ENCODE data around the gene ATG10. TPM values are rescaled to one million over a fixed set of nuclear protein-coding genes. Genes with fewer than 3 reads are reported as not detected.
"Not testable (repeated sequence)": the region's sequence is repeated elsewhere in the genome, so short reads cannot be mapped to it uniquely, and the experiment has no call there.

ATG10 gene
- total RNA-seq, 1 experiment from 2014 or later: 34.5 TPM

- H3K27me3 ChIP-seq (ENCODE audit: control insufficient read depth, insufficient read depth, low read length): no peaks in the 10 kb centered on the region
- no peak overlapping the region for H3K4me3 ChIP-seq (ENCODE audit: insufficient read depth, low read depth, low read length)
- no peak for DNase-seq
- no peaks in the 10 kb centered on the region for H3K36me3 ChIP-seq (replicated peaks; ENCODE audit: control insufficient read depth, insufficient read depth, low read length)
Measured at GRCh38 chr5:82105457-82105856, 133.6 kb downstream of the ATG10 start.

- no peaks in the 10 kb centered on the region for H3K27me3 ChIP-seq (ENCODE audit: control insufficient read depth, insufficient read depth, low read length)
- no peaks in the 10 kb centered on the region for H3K36me3 ChIP-seq (replicated peaks; ENCODE audit: control insufficient read depth, insufficient read depth, low read length)
- no peak overlapping the region for H3K4me3 ChIP-seq (ENCODE audit: insufficient read depth, low read depth, low read length)
- no peak for DNase-seq
Measured at GRCh38 chr5:82106207-82106606, 134.4 kb downstream of the ATG10 start.

- H3K4me3 ChIP-seq (ENCODE audit: insufficient read depth, low read depth, low read length): no peak overlapping the region
- H3K36me3 ChIP-seq (replicated peaks; ENCODE audit: control insufficient read depth, insufficient read depth, low read length): no peaks in the 10 kb centered on the region
- H3K27me3 ChIP-seq (ENCODE audit: control insufficient read depth, insufficient read depth, low read length): no peaks in the 10 kb centered on the region
- DNase-seq: no peak
Measured at GRCh38 chr5:82106756-82107155, 134.9 kb downstream of the ATG10 start.

- no peak for DNase-seq
- H3K27me3 ChIP-seq (ENCODE audit: control insufficient read depth, insufficient read depth, low read length): no peaks in the 10 kb centered on the region
- H3K36me3 ChIP-seq (replicated peaks; ENCODE audit: control insufficient read depth, insufficient read depth, low read length): no peaks in the 10 kb centered on the region
- no peak overlapping the region for H3K4me3 ChIP-seq (ENCODE audit: insufficient read depth, low read depth, low read length)
Measured at GRCh38 chr5:82107267-82107666, 135.4 kb downstream of the ATG10 start.

GRCh38 chr5:82109013-82109412 lies 137.2 kb downstream of the ATG10 start:
- Histone ChIP-seq H3K27me3 (ENCODE audit: control insufficient read depth, insufficient read depth, low read length) (no peaks in the 10 kb centered on the region), H3K36me3 (replicated peaks; ENCODE audit: control insufficient read depth, insufficient read depth, low read length) (no peaks in the 10 kb centered on the region), H3K4me3 (ENCODE audit: insufficient read depth, low read depth, low read length) (no peak overlapping the region)
- no peak for DNase-seq

- not testable (repeated sequence) for H3K36me3 ChIP-seq (replicated peaks; ENCODE audit: control insufficient read depth, insufficient read depth, low read length); DNase-seq; H3K4me3 ChIP-seq (ENCODE audit: insufficient read depth, low read depth, low read length); H3K27me3 ChIP-seq (ENCODE audit: control insufficient read depth, insufficient read depth, low read length)
Measured at GRCh38 chr5:82109915-82110314, 138.1 kb downstream of the ATG10 start.

GRCh38 chr5:82111191-82111590 lies 139.4 kb downstream of the ATG10 start:
- Histone ChIP-seq H3K36me3 (replicated peaks; ENCODE audit: control insufficient read depth, insufficient read depth, low read length) (no peaks in the 10 kb centered on the region), H3K27me3 (ENCODE audit: control insufficient read depth, insufficient read depth, low read length) (no peaks in the 10 kb centered on the region)

GRCh38 chr5:82115858-82116257 lies 144.0 kb downstream of the ATG10 start:
- H3K27me3 ChIP-seq (ENCODE audit: control insufficient read depth, insufficient read depth, low read length): no peaks in the 10 kb centered on the region
- H3K36me3 ChIP-seq (replicated peaks; ENCODE audit: control insufficient read depth, insufficient read depth, low read length): no peaks in the 10 kb centered on the region
- no peak for DNase-seq
- no peak overlapping the region for H3K4me3 ChIP-seq (ENCODE audit: insufficient read depth, low read depth, low read length)

More at GRCh38 chr5:82111191-82111590, 139.4 kb downstream of the ATG10 start:
- no peak overlapping the region for H3K4me3 ChIP-seq (ENCODE audit: insufficient read depth, low read depth, low read length)
- no peak for DNase-seq

GRCh38 chr5:82119889-82120288 lies 148.1 kb downstream of the ATG10 start:
- no peaks in the 10 kb centered on the region for H3K36me3 ChIP-seq (replicated peaks; ENCODE audit: control insufficient read depth, insufficient read depth, low read length)
- H3K4me3 ChIP-seq (ENCODE audit: insufficient read depth, low read depth, low read length): no peak overlapping the region
- no peaks in the 10 kb centered on the region for H3K27me3 ChIP-seq (ENCODE audit: control insufficient read depth, insufficient read depth, low read length)
- no peak for DNase-seq

GRCh38 chr5:82129723-82130285 lies 158.0 kb downstream of the ATG10 start:
- no peak for DNase-seq
- H3K27me3 ChIP-seq (ENCODE audit: control insufficient read depth, insufficient read depth, low read length): no peaks in the 10 kb centered on the region
- H3K4me3 ChIP-seq (ENCODE audit: insufficient read depth, low read depth, low read length): no peak overlapping the region
- H3K36me3 ChIP-seq (replicated peaks; ENCODE audit: control insufficient read depth, insufficient read depth, low read length): no peaks in the 10 kb centered on the region

- no peaks in the 10 kb centered on the region for H3K27me3 ChIP-seq (ENCODE audit: control insufficient read depth, insufficient read depth, low read length)
- H3K36me3 ChIP-seq (replicated peaks; ENCODE audit: control insufficient read depth, insufficient read depth, low read length): no peaks in the 10 kb centered on the region
Measured at GRCh38 chr5:82130602-82131001, 158.8 kb downstream of the ATG10 start.

GRCh38 chr5:82137205-82137604 lies 165.4 kb downstream of the ATG10 start:
- DNase-seq: no peak
- Histone ChIP-seq H3K36me3 (replicated peaks; ENCODE audit: control insufficient read depth, insufficient read depth, low read length) (no peaks in the 10 kb centered on the region), H3K27me3 (ENCODE audit: control insufficient read depth, insufficient read depth, low read length) (no peaks in the 10 kb centered on the region), H3K4me3 (ENCODE audit: insufficient read depth, low read depth, low read length) (no peak overlapping the region)

More at GRCh38 chr5:82130602-82131001, 158.8 kb downstream of the ATG10 start:
- no peak overlapping the region for H3K4me3 ChIP-seq (ENCODE audit: insufficient read depth, low read depth, low read length)
- no peak for DNase-seq

GRCh38 chr5:82139837-82140236 lies 168.0 kb downstream of the ATG10 start:
- not testable (repeated sequence) for H3K36me3 ChIP-seq (replicated peaks; ENCODE audit: control insufficient read depth, insufficient read depth, low read length); H3K27me3 ChIP-seq (ENCODE audit: control insufficient read depth, insufficient read depth, low read length); DNase-seq; H3K4me3 ChIP-seq (ENCODE audit: insufficient read depth, low read depth, low read length)

GRCh38 chr5:82142217-82142841 lies 170.5 kb downstream of the ATG10 start:
- H3K36me3 ChIP-seq (replicated peaks; ENCODE audit: control insufficient read depth, insufficient read depth, low read length): no peaks in the 10 kb centered on the region
- no peak overlapping the region for H3K4me3 ChIP-seq (ENCODE audit: insufficient read depth, low read depth, low read length)
- DNase-seq: no peak
- no peaks in the 10 kb centered on the region for H3K27me3 ChIP-seq (ENCODE audit: control insufficient read depth, insufficient read depth, low read length)

- Histone ChIP-seq H3K36me3 (replicated peaks; ENCODE audit: control insufficient read depth, insufficient read depth, low read length) (no peaks in the 10 kb centered on the region), H3K4me3 (ENCODE audit: insufficient read depth, low read depth, low read length) (no peak overlapping the region), H3K27me3 (ENCODE audit: control insufficient read depth, insufficient read depth, low read length) (no peaks in the 10 kb centered on the region)
- DNase-seq: no peak
Measured at GRCh38 chr5:82142928-82143577, 171.2 kb downstream of the ATG10 start.
